Astrocyte of the spinal cord (primary cell): ENCODE results near the gene TMEM234.
"Not testable (repeated sequence)": the region's sequence is repeated elsewhere in the genome, so short reads cannot be mapped to it uniquely, and the experiment has no call there.

Experiments used
- DNase-seq: peaks from one replicate; pipeline ENCODE4 v3.0.0; 2011; ENCODE audit warnings: low read depth, low spot score
- H3K4me3 ChIP-seq: 2 replicates; pipeline ENCODE4 v1.5.1; 2011; ENCODE audit warnings: low read depth, mild to moderate bottlenecking, low read length, moderate library complexity
- in situ Hi-C: cut with HindIII; loops from 2 replicates; pipeline ENCODE4 v1.10.0; 2017; ENCODE audit warnings: low sequenced_read_pairs
- TF ChIP-seq, protein P1 (sequence below): IDR thresholded peaks from 2 replicates; pipeline ENCODE4 v1.5.1; 2012; ENCODE audit warnings: low read depth, mild to moderate bottlenecking, low read length, inconsistent platforms

Gene TMEM234

DNA sequence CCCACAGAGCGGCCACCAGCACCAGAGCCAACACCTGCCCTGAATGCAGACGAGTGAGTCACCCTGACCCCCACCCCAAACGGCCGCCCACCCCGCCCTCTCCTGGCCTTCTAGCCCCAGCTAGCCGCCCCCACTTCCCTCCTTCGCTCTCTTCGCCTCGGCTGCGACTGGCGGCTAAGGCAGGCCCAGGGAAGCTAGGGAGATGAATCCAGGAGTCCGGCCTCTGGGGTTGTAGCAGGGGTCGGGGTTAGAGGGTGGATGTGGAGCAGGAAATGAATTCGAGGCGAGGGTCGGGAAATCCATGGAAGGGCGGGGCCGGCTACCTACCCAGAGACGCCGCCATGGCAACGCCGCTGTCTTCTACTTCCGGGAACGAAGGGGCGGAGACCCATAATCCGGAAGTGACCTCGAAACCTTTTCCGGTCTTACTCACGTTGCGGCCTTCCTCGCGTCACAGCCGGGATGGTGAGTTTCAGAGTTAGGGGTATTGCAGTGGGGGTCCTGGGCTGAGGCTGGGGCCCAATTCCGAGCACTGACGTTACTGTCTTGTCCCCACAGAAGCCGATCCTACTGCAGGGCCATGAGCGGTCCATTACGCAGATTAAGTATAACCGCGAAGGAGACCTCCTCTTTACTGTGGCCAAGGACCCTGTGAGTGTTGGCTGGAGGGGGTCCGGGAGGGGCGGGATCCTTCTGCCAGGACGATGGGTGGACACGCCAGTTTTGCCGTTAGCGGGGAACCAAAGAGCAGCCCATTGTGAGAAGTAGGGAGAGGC lies at the start of gene TMEM234, which contains the start of gene EIF3I:
Gene TMEM234 (minus strand): TSS at position 374 of the 776 bp plus-strand sequence. CDS start 31 bp downstream, at position 343.
Gene EIF3I (plus strand): TSS at position 428 of the 776 bp plus-strand sequence. CDS start 35 bp downstream, at position 463.
- peak within 1 kb of the TSS; percentile 97 for H3K4me3 ChIP-seq
- TF ChIP-seq, protein P1, sequence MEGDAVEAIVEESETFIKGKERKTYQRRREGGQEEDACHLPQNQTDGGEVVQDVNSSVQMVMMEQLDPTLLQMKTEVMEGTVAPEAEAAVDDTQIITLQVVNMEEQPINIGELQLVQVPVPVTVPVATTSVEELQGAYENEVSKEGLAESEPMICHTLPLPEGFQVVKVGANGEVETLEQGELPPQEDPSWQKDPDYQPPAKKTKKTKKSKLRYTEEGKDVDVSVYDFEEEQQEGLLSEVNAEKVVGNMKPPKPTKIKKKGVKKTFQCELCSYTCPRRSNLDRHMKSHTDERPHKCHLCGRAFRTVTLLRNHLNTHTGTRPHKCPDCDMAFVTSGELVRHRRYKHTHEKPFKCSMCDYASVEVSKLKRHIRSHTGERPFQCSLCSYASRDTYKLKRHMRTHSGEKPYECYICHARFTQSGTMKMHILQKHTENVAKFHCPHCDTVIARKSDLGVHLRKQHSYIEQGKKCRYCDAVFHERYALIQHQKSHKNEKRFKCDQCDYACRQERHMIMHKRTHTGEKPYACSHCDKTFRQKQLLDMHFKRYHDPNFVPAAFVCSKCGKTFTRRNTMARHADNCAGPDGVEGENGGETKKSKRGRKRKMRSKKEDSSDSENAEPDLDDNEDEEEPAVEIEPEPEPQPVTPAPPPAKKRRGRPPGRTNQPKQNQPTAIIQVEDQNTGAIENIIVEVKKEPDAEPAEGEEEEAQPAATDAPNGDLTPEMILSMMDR = no peak
- peak; percentile 91 for DNase-seq
- in situ Hi-C loops = no loop called here

DNA sequence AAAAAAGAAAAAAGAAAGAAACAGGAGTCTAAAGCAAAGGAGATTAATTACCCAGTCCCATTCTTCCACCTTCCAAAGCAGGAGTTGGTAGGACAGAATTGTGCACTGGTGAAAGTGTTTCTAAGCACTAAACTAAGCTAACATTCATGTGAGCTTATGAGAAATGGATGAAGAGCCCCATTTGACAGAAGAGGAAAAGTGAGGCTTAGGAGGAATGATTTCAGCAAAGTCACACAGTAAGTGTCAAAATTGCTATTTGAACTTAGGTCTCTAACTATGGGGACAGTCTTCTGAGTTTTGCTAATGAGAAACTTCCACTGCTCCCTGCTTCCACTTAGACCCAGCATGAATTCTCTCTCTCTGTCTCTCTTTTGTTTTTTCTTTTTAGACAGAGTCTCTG lies 47.6 kb upstream of the TMEM234 start:
- TF ChIP-seq, protein P1 = no peak
- no peak for DNase-seq

DNA sequence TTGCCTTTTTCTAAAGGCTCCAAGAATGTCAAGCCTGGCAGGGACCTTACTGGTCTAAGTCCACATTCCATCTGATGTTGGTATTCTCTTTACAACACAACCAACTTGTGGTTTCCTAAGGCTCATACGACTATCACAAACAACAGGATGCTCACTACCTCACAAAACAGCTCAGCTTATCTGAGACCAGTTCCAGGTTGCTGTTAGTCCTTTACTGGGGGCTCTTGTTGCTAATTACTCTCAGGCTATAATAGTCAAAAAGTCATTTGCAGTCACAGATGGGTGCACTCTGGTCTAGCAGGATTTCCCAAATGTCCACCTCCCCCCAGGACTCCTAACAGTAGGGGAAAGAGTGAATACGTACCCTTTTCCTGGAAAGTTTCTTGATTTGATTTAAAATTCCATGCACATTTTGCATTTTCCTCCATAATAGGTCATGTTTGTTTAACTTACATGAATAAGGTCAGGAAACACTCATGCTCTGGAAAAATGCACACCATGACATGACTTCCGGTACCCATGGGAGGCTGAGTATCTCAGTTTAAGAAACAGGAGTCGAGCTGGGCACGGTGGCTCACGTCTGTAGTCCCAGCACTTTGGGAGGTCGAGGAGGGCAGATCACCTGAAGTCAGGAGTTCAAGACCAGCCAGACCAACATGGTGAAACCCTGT lies 44.9 kb upstream of the TMEM234 start:
- no peak overlapping the region for H3K4me3 ChIP-seq
- in situ Hi-C loops = no loop called here
- TF ChIP-seq, protein P1 = no peak
- peak; percentile 42 for DNase-seq

More for the DNA sequence above, 47.6 kb upstream of the TMEM234 start:
- H3K4me3 ChIP-seq = no peak overlapping the region
- in situ Hi-C loops = no loop called here

DNA sequence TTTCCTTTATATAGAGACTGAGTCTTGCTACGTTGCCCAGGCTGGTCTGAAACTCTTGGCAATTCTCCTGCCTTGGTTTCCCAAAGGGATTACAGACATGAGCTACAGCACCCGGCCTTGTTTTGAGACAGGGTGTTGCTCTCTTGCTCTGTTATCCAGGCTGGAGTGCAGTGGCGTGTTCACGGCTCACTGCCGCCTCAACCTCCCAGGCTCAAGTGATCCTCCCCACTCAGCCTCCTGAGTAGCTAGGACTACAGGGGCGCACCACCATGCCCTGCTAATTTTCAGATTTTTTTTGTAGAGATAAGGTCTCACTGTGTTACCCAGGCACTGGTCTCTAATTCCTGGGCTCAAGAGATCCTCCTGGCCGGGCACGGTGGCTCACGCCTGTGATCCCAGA lies 43.7 kb upstream of the TMEM234 start:
- TF ChIP-seq, protein P1 = no peak
- no peak for DNase-seq
- no peak overlapping the region for H3K4me3 ChIP-seq

DNA sequence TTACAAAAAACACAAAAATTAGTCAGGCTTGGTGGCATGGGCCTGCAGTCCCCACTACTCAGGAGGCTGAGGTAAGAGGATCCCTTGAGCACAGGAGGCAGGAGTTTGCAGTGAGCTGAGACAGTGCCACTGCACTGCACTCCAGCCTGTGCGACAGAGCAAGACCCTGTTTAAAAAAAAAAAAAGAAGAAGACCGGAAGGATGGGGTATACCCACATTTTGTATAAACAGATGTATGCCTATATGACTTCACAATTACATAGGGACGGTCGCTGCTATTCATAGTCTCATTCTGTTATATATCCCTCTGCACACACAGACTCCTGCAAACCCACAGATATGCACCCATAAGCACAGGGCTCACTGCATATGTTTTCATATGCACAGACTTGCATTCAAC lies 41.6 kb upstream of the TMEM234 start:
- no peak for DNase-seq
- no peak overlapping the region for H3K4me3 ChIP-seq
- in situ Hi-C loops = no loop called here
- TF ChIP-seq, protein P1 = no peak

More for the DNA sequence above, 43.7 kb upstream of the TMEM234 start:
- in situ Hi-C loops = no loop called here

DNA sequence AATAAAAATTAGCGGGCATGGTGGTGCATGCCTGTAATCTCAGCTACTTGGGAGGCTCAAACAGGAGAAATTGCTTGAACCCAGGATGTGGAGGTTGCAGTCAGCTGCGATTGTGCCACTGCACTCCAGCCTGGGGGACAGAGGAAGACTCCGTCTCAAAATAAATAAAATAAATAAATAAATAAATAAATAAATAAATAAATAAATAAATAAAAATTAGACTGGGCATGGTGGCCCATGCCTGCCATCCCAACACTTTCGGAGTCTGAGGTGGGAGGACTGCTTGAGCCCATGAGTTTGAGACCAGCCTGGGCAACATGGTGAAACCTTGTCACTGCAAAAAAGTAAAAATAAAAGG lies 41.1 kb upstream of the TMEM234 start:
- H3K4me3 ChIP-seq, in situ Hi-C loops, DNase-seq: not testable (repeated sequence)

DNA sequence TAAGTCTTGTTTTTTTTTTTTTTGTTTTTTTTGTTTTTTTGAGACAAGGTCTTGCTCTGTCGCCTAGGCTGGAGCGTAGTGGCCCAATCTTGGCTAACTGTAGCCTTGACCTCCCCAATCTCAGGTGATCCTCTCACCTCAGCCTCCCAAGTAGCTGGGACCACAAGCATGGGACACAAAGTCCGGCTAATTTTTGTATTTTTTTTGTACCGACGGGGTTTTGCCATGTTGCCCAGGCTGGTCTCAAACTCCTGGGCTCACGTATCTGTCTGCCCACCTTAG lies 35.0 kb upstream of the TMEM234 start:
- TF ChIP-seq, protein P1 = no peak
- H3K4me3 ChIP-seq = no peak overlapping the region
- DNase-seq = no peak
- in situ Hi-C loops = no loop called here
